SK-N-SH (cell line): ENCODE data around the gene TEKTIP1. TPM values are rescaled to one million over a fixed set of nuclear protein-coding genes. Genes with fewer than 3 reads are reported as not detected.

Experiments
- CTCF ChIA-PET: fragments of 300-600, 350-600 bp; formaldehyde crosslinking; extraction: SDS; loops from one replicate; lab custom pipeline; 2021; lab: Yijun Ruan, JAX
- POLR2A ChIA-PET: fragments of 350-600 bp; sonication (Branson Sonifier 250); formaldehyde crosslinking; extraction: SDS; loops from one replicate; lab custom pipeline; 2020; ENCODE audit warnings: antibody characterized with exemption, inconsistent platforms; lab: Yijun Ruan, JAX
- DNase-seq: peaks from one replicate; pipeline ENCODE4 v3.0.0; 2012
- H2AFZ ChIP-seq: fragments of 200-600 bp; sonication (generic); 2 replicates; pipeline ENCODE4 v1.8.1; 2016; ENCODE audit warnings: antibody characterized with exemption, mild to moderate bottlenecking, low read depth
- H3F3A ChIP-seq: fragments of 200-600 bp; sonication (generic); replicated peaks from 2 replicates; pipeline ENCODE3; 2016; ENCODE audit warnings: antibody characterized with exemption, mild to moderate bottlenecking; ENCODE audit not compliant: insufficient read depth
- H3K27ac ChIP-seq, 2 experiments: fragments of 200-500 bp in 1 of 2; fragments of 200-600 bp in 1 of 2; sonication (Bioruptor generic) in 1 of 2; sonication (generic), shearing (Covaris generic) in 1 of 2; 2 replicates each; pipeline versions ENCODE4 v1.5.1 to v1.6.1; 2014 to 2016; ENCODE audit warnings: low read depth in 2 of 2, inconsistent platforms in 1 of 2, low read length in 1 of 2, mild to moderate bottlenecking in 1 of 2, mixed read lengths in 1 of 2
- H3K27me3 ChIP-seq: fragments of 200-600 bp; sonication (generic), shearing (Covaris generic); 2 replicates; pipeline ENCODE4 v1.6.1; 2016; ENCODE audit warnings: mixed run types; ENCODE audit not compliant: insufficient read depth
- H3K36me3 ChIP-seq, 2 experiments: fragments of 200-500 bp in 1 of 2; fragments of 200-600 bp in 1 of 2; sonication (Bioruptor generic) in 1 of 2; sonication (generic) in 1 of 2; replicated peaks in 1 of 2; 2 replicates each; pipeline versions ENCODE3 to v1.5.1; 2014 to 2016; ENCODE audit warnings: low read length in 1 of 2, mild to moderate bottlenecking in 1 of 2; ENCODE audit not compliant: insufficient read depth in 2 of 2, control insufficient read depth in 1 of 2
- H3K4me1 ChIP-seq, 2 experiments: fragments of 200-500 bp in 1 of 2; fragments of 200-600 bp in 1 of 2; sonication (Bioruptor generic) in 1 of 2; sonication (generic), shearing (Covaris generic) in 1 of 2; 2 replicates each; pipeline versions ENCODE4 v1.5.1 to v1.6.1; 2014 to 2016; ENCODE audit warnings: low read depth in 1 of 2, low read length in 1 of 2, mixed run types in 1 of 2; ENCODE audit not compliant: insufficient read depth in 2 of 2, control insufficient read depth in 1 of 2
- H3K4me2 ChIP-seq: fragments of 200-600 bp; sonication (generic), shearing (Covaris generic); 2 replicates; pipeline ENCODE4 v1.6.1; 2017; ENCODE audit warnings: mixed run types
- H3K4me3 ChIP-seq, 2 experiments: fragments of 200-500 bp in 1 of 2; fragments of 200-600 bp in 1 of 2; sonication (Bioruptor generic) in 1 of 2; sonication (generic), shearing (Covaris generic) in 1 of 2; 2 replicates each; pipeline versions ENCODE4 v1.5.1 to v1.8.1; 2014 to 2016; ENCODE audit warnings: low read depth in 2 of 2, inconsistent platforms in 1 of 2, low read length in 1 of 2, mild to moderate bottlenecking in 1 of 2, mixed read lengths in 1 of 2, moderate library complexity in 1 of 2
- H3K79me2 ChIP-seq: fragments of 200-600 bp; sonication (generic); 2 replicates; pipeline ENCODE4 v1.8.1; 2017; ENCODE audit warnings: mild to moderate bottlenecking; ENCODE audit not compliant: insufficient read depth
- H3K9ac ChIP-seq: fragments of 200-600 bp; sonication (generic); 2 replicates; pipeline ENCODE4 v1.6.1; 2017; ENCODE audit warnings: mixed run types
- H3K9me2 ChIP-seq: fragments of 200-600 bp; sonication (generic); 2 replicates; pipeline ENCODE4 v1.6.1; 2017; ENCODE audit warnings: mixed run types
- H3K9me3 ChIP-seq: fragments of 200-600 bp; sonication (generic); 2 replicates; pipeline ENCODE4 v1.6.1; 2017; ENCODE audit warnings: mixed run types, mild to moderate bottlenecking, moderate library complexity
- H4K20me1 ChIP-seq: fragments of 200-600 bp; sonication (generic); 2 replicates; pipeline ENCODE4 v1.6.1; 2017; ENCODE audit warnings: mild to moderate bottlenecking, mixed run types; ENCODE audit not compliant: insufficient read depth
- CHD2 ChIP-seq: fragments of 150-350 bp; IDR thresholded peaks from 2 replicates; pipeline ENCODE4 v1.6.1; 2018; ENCODE audit warnings: low read length; ENCODE audit not compliant: partially characterized antibody
- ELF1 ChIP-seq: IDR thresholded peaks from 2 replicates; pipeline ENCODE4 v1.4.0; 2012
- EP300 ChIP-seq, 2 experiments: IDR thresholded peaks; 2 replicates each; pipeline versions ENCODE4 v1.4.0 to v1.6.1; 2012; ENCODE audit warnings: borderline replicate concordance in 1 of 2, low read depth in 1 of 2, low read length in 1 of 2
- EZH2phosphoT487 ChIP-seq: fragments of 200-600 bp; sonication (generic); IDR thresholded peaks from 2 replicates; pipeline ENCODE4 v1.6.1; 2017; ENCODE audit warnings: low read depth, mixed run types, mild to moderate bottlenecking, antibody characterized with exemption, moderate library complexity, borderline replicate concordance
- FOXJ3 ChIP-seq: sonication (generic); formaldehyde crosslinking; IDR thresholded peaks from 2 replicates; pipeline ENCODE4 v1.5.1; 2020; ENCODE audit warnings: mild to moderate bottlenecking, missing genetic modification reagents
- FOXM1 ChIP-seq: IDR thresholded peaks from 2 replicates; pipeline ENCODE4 v1.4.0; 2012; ENCODE audit warnings: low read depth, mild to moderate bottlenecking
- GATA2 ChIP-seq: sonication (generic); formaldehyde crosslinking; IDR thresholded peaks from 2 replicates; pipeline ENCODE4 v1.5.0; 2020; ENCODE audit warnings: mild to moderate bottlenecking, missing genetic modification reagents
- MEF2A ChIP-seq: IDR thresholded peaks from 2 replicates; pipeline ENCODE4 v1.4.0; 2012; ENCODE audit warnings: low read depth, borderline replicate concordance
- NFIC ChIP-seq: IDR thresholded peaks from 2 replicates; pipeline ENCODE4 v1.4.0; 2012; ENCODE audit warnings: borderline replicate concordance
- POLR2AphosphoS5 ChIP-seq: IDR thresholded peaks from 2 replicates; pipeline ENCODE4 v1.6.1; 2012; ENCODE audit warnings: low read depth, low read length
- RCOR1 ChIP-seq: fragments of 150-350 bp; IDR thresholded peaks from 2 replicates; pipeline ENCODE4 v1.6.1; 2017; ENCODE audit warnings: antibody characterized with exemption, low read length
- RFX5 ChIP-seq: IDR thresholded peaks from 2 replicates; pipeline ENCODE4 v1.6.1; 2012; ENCODE audit warnings: mild to moderate bottlenecking, improper control_type of control experiment, low read length
- SIN3A ChIP-seq: IDR thresholded peaks from 2 replicates; pipeline ENCODE4 v1.6.1; 2012; ENCODE audit warnings: low read depth, mild to moderate bottlenecking, low read length, moderate library complexity, borderline replicate concordance
- TAF1 ChIP-seq: IDR thresholded peaks from 2 replicates; pipeline ENCODE4 v1.6.1; 2012; ENCODE audit warnings: low read depth, mild to moderate bottlenecking, low read length, moderate library complexity, borderline replicate concordance
- TEAD4 ChIP-seq: IDR thresholded peaks from 2 replicates; pipeline ENCODE4 v1.4.0; 2012; ENCODE audit warnings: mild to moderate bottlenecking, borderline replicate concordance; ENCODE audit not compliant: insufficient read depth
- WGBS: methylation state at CpG from one replicate; pipeline ENCODE4 v1.1.6; 2017; ENCODE audit warnings: low lambda C conversion rate; 5-methylcytosine and 5-hydroxymethylcytosine counted together
- polyA plus RNA-seq, 3 experiments: library from polyadenylated mRNA; depleted of rRNA; stranded (reverse); fragments of >200 nt; gene quantifications; 2 replicates each; pipeline ENCODE4 v1.2.3, GENCODE V29; 2012
- TF ChIP-seq, protein P1 (sequence below): fragments of 150-350 bp; IDR thresholded peaks from 2 replicates; pipeline ENCODE4 v1.6.1; 2017; ENCODE audit warnings: antibody characterized with exemption, low read length, low read depth, borderline replicate concordance
- TF ChIP-seq, protein P2 (sequence below): fragments of 150-350 bp; IDR thresholded peaks from 2 replicates; pipeline ENCODE4 v1.6.1; 2016; ENCODE audit warnings: mild to moderate bottlenecking, low read depth, low read length
- TF ChIP-seq, protein P3 (sequence below): IDR thresholded peaks from 2 replicates; pipeline ENCODE4 v1.4.0; 2012; ENCODE audit warnings: low read depth, borderline replicate concordance
- TF ChIP-seq, protein P4 (sequence below): IDR thresholded peaks from 2 replicates; pipeline ENCODE4; 2012
- TF ChIP-seq, protein P5 (sequence below): IDR thresholded peaks from 2 replicates; pipeline ENCODE4 v1.4.0; 2012; ENCODE audit warnings: low read depth, borderline replicate concordance
- TF ChIP-seq, protein P6 (sequence below): IDR thresholded peaks from 2 replicates; pipeline ENCODE4 v1.6.1; 2012; ENCODE audit warnings: mild to moderate bottlenecking, low read depth, low read length, moderate library complexity

TEKTIP1 gene
- polyA plus RNA-seq, 1 of the 3 experiments (the other 2 are of a cell fraction): 0.12 TPM

DNA sequence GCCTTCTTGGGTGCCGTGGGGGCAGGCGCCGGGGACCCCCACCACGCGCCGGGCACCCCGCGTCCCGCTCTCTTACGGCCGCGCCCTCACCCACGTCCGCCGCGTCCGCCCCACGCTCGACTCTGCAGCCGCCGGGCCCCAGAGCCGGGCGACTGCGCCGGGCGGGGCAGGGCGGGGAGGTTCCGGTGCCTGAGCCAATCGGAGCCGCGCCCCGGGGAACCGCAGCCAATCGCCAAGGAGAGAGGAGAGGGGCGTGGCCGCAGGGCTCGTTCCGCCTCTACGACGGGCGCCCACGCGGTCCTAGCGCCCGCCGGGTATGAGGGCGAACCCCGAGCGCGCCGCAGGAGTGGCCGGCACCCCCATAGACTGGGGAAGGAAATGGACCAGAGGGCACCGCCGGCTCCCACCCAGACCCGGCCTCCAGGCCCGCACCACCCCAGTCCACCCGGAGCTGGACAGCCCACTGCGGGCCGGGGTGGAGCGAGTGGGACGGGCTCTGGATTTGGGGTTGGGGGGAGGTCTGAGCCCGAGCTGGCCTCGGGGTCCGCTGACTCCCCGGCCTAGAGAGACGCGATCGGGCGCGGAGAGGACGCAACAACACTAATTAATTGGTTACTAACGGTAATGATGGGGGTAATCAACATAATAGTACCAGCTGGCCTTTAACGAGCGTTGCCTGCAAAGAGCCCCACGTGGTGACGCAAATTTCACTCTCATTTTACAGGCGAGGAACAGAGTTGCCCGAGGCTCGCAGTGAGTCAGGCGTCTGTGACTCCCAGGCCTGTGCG is 18.7 kb downstream of the TEKTIP1 start, which contains the start of gene MFSD12:
TSS of gene MFSD12 (minus strand) at position 126 of the 788 bp plus-strand sequence. CDS start 183 bp downstream, outside the sequence.
- H3K9me3 ChIP-seq: no peaks in the 10 kb centered on the region
- peaks cover 11% of the 10 kb centered on the region; the same call in 1 of the 2 replicates for H4K20me1 ChIP-seq
- H3K9ac ChIP-seq: peak within 1 kb of the TSS; percentile 63
- no peaks in the 10 kb centered on the region for H3K36me3 ChIP-seq
- WGBS: 2% methylated on average over 21 of the region's 81 CpGs
- peaks cover 3 to 15% of the 10 kb centered on the region in 2 experiments; a peak in 1 of 4 replicates for H3K4me1 ChIP-seq
- ChIA-PET POLR2A (interaction anchor here (1.1 kb wide), 2 partner anchors 16 to 205 kb away, joined by 3 read pairs; no protein-coding TSS in a partner anchor), CTCF (interaction anchor here (0.8 to 7.3 kb wide), 11 partner anchors 11 to 282 kb away, joined by 3 to 73 read pairs (median 5); partner anchors contain the start of gene TEKTIP1)
- peak within 1 kb of the TSS; percentile 99 for H2AFZ ChIP-seq
- peak within 1 kb of the TSS; percentile 100 for H3K4me2 ChIP-seq
- DNase-seq: peak; percentile 100
- peak within 1 kb of the TSS; percentile 67 to 98 for H3K4me3 ChIP-seq
- H3K9me2 ChIP-seq: no peaks in the 10 kb centered on the region
- H3K27me3 ChIP-seq: no peaks in the 10 kb centered on the region
- no peaks in the 10 kb centered on the region for H3F3A ChIP-seq
- H3K27ac ChIP-seq: peak within 1 kb of the TSS; percentile 59 to 69; a peak in 3 of 4 replicates
- H3K79me2 ChIP-seq: peaks cover 44% of the 10 kb centered on the region
- TF ChIP-seq, protein P1, sequence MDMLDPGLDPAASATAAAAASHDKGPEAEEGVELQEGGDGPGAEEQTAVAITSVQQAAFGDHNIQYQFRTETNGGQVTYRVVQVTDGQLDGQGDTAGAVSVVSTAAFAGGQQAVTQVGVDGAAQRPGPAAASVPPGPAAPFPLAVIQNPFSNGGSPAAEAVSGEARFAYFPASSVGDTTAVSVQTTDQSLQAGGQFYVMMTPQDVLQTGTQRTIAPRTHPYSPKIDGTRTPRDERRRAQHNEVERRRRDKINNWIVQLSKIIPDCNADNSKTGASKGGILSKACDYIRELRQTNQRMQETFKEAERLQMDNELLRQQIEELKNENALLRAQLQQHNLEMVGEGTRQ: no peak
- no peak for TF ChIP-seq MEF2A
- no peak for TF ChIP-seq NFIC
- TF ChIP-seq CHD2: peak; percentile 51
- TF ChIP-seq FOXM1: no peak
- peak; percentile 71; the same call in 1 of the 2 replicates for TF ChIP-seq TAF1
- TF ChIP-seq ELF1: no peak; the same call in 1 of the 2 replicates
- no peak for TF ChIP-seq TEAD4
- TF ChIP-seq, protein P2, sequence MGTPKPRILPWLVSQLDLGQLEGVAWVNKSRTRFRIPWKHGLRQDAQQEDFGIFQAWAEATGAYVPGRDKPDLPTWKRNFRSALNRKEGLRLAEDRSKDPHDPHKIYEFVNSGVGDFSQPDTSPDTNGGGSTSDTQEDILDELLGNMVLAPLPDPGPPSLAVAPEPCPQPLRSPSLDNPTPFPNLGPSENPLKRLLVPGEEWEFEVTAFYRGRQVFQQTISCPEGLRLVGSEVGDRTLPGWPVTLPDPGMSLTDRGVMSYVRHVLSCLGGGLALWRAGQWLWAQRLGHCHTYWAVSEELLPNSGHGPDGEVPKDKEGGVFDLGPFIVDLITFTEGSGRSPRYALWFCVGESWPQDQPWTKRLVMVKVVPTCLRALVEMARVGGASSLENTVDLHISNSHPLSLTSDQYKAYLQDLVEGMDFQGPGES: no peak; the same call in 1 of the 2 replicates
- TF ChIP-seq, protein P3, sequence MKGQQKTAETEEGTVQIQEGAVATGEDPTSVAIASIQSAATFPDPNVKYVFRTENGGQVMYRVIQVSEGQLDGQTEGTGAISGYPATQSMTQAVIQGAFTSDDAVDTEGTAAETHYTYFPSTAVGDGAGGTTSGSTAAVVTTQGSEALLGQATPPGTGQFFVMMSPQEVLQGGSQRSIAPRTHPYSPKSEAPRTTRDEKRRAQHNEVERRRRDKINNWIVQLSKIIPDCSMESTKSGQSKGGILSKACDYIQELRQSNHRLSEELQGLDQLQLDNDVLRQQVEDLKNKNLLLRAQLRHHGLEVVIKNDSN: no peak; the same call in 1 of the 2 replicates
- TF ChIP-seq EZH2phosphoT487: no peak
- TF ChIP-seq RCOR1: no peak
- TF ChIP-seq, protein P4, sequence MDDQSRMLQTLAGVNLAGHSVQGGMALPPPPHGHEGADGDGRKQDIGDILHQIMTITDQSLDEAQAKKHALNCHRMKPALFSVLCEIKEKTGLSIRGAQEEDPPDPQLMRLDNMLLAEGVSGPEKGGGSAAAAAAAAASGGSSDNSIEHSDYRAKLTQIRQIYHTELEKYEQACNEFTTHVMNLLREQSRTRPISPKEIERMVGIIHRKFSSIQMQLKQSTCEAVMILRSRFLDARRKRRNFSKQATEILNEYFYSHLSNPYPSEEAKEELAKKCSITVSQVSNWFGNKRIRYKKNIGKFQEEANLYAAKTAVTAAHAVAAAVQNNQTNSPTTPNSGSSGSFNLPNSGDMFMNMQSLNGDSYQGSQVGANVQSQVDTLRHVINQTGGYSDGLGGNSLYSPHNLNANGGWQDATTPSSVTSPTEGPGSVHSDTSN: peak; percentile 37; the same call in 1 of the 2 replicates
- no peak for TF ChIP-seq GATA2 (CRISPR knock-in tag)
- TF ChIP-seq, protein P5, sequence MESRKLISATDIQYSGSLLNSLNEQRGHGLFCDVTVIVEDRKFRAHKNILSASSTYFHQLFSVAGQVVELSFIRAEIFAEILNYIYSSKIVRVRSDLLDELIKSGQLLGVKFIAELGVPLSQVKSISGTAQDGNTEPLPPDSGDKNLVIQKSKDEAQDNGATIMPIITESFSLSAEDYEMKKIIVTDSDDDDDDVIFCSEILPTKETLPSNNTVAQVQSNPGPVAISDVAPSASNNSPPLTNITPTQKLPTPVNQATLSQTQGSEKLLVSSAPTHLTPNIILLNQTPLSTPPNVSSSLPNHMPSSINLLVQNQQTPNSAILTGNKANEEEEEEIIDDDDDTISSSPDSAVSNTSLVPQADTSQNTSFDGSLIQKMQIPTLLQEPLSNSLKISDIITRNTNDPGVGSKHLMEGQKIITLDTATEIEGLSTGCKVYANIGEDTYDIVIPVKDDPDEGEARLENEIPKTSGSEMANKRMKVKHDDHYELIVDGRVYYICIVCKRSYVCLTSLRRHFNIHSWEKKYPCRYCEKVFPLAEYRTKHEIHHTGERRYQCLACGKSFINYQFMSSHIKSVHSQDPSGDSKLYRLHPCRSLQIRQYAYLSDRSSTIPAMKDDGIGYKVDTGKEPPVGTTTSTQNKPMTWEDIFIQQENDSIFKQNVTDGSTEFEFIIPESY: no peak
- TF ChIP-seq POLR2AphosphoS5: peak; percentile 54
- no peak for TF ChIP-seq SIN3A
- TF ChIP-seq, protein P6, sequence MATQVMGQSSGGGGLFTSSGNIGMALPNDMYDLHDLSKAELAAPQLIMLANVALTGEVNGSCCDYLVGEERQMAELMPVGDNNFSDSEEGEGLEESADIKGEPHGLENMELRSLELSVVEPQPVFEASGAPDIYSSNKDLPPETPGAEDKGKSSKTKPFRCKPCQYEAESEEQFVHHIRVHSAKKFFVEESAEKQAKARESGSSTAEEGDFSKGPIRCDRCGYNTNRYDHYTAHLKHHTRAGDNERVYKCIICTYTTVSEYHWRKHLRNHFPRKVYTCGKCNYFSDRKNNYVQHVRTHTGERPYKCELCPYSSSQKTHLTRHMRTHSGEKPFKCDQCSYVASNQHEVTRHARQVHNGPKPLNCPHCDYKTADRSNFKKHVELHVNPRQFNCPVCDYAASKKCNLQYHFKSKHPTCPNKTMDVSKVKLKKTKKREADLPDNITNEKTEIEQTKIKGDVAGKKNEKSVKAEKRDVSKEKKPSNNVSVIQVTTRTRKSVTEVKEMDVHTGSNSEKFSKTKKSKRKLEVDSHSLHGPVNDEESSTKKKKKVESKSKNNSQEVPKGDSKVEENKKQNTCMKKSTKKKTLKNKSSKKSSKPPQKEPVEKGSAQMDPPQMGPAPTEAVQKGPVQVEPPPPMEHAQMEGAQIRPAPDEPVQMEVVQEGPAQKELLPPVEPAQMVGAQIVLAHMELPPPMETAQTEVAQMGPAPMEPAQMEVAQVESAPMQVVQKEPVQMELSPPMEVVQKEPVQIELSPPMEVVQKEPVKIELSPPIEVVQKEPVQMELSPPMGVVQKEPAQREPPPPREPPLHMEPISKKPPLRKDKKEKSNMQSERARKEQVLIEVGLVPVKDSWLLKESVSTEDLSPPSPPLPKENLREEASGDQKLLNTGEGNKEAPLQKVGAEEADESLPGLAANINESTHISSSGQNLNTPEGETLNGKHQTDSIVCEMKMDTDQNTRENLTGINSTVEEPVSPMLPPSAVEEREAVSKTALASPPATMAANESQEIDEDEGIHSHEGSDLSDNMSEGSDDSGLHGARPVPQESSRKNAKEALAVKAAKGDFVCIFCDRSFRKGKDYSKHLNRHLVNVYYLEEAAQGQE: no peak
- TF ChIP-seq RFX5: peak; percentile 53; the same call in 1 of the 2 replicates
- TF ChIP-seq EP300 (IDR thresholded peaks at IDR 0.05; ENCODE audit: borderline replicate concordance in 1 of 2, low read depth in 1 of 2, low read length in 1 of 2): no peak
- no peak for TF ChIP-seq FOXJ3 (CRISPR knock-in tag)
